OCI-LY7 (cell line): Measurements from ENCODE around the gene M1AP. TPM values are rescaled to one million over a fixed set of nuclear protein-coding genes. Genes with fewer than 3 reads are reported as not detected.

Source experiments
- BruUV-seq: library from RNA; stranded (reverse); fragments of 400-500 nt; replicated peaks from 2 replicates; lab custom pipeline; 2021; lab: Mats Ljungman, UMichigan
- CTCF ChIA-PET: fragments of 300-600 bp; sonication (Branson Sonifier 250); formaldehyde crosslinking; loops from one replicate; lab custom pipeline; 2022; ENCODE audit warnings: antibody characterized with exemption; ENCODE audit not compliant: unreplicated experiment; lab: Charles Lee
- POLR2A ChIA-PET: fragments of 300-600 bp; sonication (Branson Sonifier 250); formaldehyde crosslinking; loops from one replicate; lab custom pipeline; 2022; ENCODE audit warnings: antibody characterized with exemption; lab: Charles Lee
- DNase-seq: peaks from one replicate; pipeline ENCODE4 v3.0.0-alpha.2; 2015; ENCODE audit warnings: low spot score
- H2AFZ ChIP-seq: fragments of 200-600 bp; sonication (generic), shearing (Covaris generic); 2 replicates; pipeline ENCODE4 v1.6.1; 2014; ENCODE audit warnings: mild to moderate bottlenecking, antibody characterized with exemption, low read length, moderate library complexity
- H3K27ac ChIP-seq: fragments of 200-600 bp; sonication (generic); 2 replicates; pipeline ENCODE4 v1.5.1; 2014; ENCODE audit warnings: mixed run types, low read depth, mild to moderate bottlenecking, moderate library complexity, low read length, inconsistent platforms; ENCODE audit not compliant: poor library complexity, severe bottlenecking
- H3K36me3 ChIP-seq: fragments of 200-600 bp; sonication (generic); 2 replicates; pipeline ENCODE4 v1.6.1; 2014; ENCODE audit warnings: mild to moderate bottlenecking, antibody characterized with exemption, low read length, moderate library complexity, mixed read lengths; ENCODE audit not compliant: insufficient read depth
- H3K4me1 ChIP-seq: fragments of 200-600 bp; sonication (generic); 2 replicates; pipeline ENCODE4 v1.5.1; 2014; ENCODE audit warnings: mild to moderate bottlenecking, low read length; ENCODE audit not compliant: insufficient read depth, poor library complexity, severe bottlenecking
- H3K4me2 ChIP-seq: fragments of 200-600 bp; sonication (generic); 2 replicates; pipeline ENCODE4 v1.6.1; 2014; ENCODE audit warnings: mild to moderate bottlenecking, low read length
- H3K4me3 ChIP-seq: fragments of 200-600 bp; sonication (generic); 2 replicates; pipeline ENCODE4 v1.5.1; 2014; ENCODE audit warnings: mild to moderate bottlenecking, low read depth, low read length; ENCODE audit not compliant: poor library complexity, severe bottlenecking
- H3K79me2 ChIP-seq: fragments of 200-600 bp; sonication (generic); 2 replicates; pipeline ENCODE4 v1.6.1; 2016; ENCODE audit warnings: low read depth, mild to moderate bottlenecking, low read length, moderate library complexity, mixed read lengths; ENCODE audit not compliant: insufficient read depth
- H3K9me2 ChIP-seq: fragments of 200-600 bp; sonication (generic); 2 replicates; pipeline ENCODE4 v1.6.1; 2016; ENCODE audit warnings: mild to moderate bottlenecking, low read length, mixed read lengths; ENCODE audit not compliant: insufficient read depth
- H3K9me3 ChIP-seq: fragments of 200-600 bp; sonication (generic); 2 replicates; pipeline ENCODE4 v1.6.1; 2014; ENCODE audit warnings: mild to moderate bottlenecking, mixed run types, low read length, mixed read lengths
- H4K20me1 ChIP-seq: fragments of 200-600 bp; sonication (generic); 2 replicates; pipeline ENCODE4 v1.6.1; 2014; ENCODE audit warnings: mild to moderate bottlenecking, antibody characterized with exemption, low read length, moderate library complexity, mixed read lengths; ENCODE audit not compliant: insufficient read depth
- EZH2phosphoT487 ChIP-seq: fragments of 200-600 bp; sonication (generic); IDR thresholded peaks from 2 replicates; pipeline ENCODE4 v1.6.1; 2018; ENCODE audit warnings: low read depth, borderline replicate concordance, mild to moderate bottlenecking, mixed run types, antibody characterized with exemption, low read length, moderate library complexity, mixed read lengths
- intact Hi-C: fragments of 100-400 bp; cut with micrococcal nuclease; formaldehyde crosslinking; loops from one replicate; pipeline ENCODE4 v1.10.0; 2022; ENCODE audit not compliant: unreplicated experiment
- total RNA-seq, 2 experiments: library from RNA; depleted of rRNA in 1 of 2; stranded (reverse); fragments of >200 nt in 1 of 2; shearing (Covaris generic) in 1 of 2; gene quantifications; 2 replicates each; pipeline ENCODE4 v1.2.3, GENCODE V29; 2014 to 2022
- TF ChIP-seq, protein P1 (sequence below): fragments of 200-600 bp; sonication (generic); conservative IDR thresholded peaks from 2 replicates; pipeline ENCODE4 v1.5.1; 2014; ENCODE audit warnings: mild to moderate bottlenecking, antibody characterized with exemption, low read length, moderate library complexity, mixed read lengths

M1AP gene
- total RNA-seq, 2 experiments from 2014 or later: not detected

DNA sequence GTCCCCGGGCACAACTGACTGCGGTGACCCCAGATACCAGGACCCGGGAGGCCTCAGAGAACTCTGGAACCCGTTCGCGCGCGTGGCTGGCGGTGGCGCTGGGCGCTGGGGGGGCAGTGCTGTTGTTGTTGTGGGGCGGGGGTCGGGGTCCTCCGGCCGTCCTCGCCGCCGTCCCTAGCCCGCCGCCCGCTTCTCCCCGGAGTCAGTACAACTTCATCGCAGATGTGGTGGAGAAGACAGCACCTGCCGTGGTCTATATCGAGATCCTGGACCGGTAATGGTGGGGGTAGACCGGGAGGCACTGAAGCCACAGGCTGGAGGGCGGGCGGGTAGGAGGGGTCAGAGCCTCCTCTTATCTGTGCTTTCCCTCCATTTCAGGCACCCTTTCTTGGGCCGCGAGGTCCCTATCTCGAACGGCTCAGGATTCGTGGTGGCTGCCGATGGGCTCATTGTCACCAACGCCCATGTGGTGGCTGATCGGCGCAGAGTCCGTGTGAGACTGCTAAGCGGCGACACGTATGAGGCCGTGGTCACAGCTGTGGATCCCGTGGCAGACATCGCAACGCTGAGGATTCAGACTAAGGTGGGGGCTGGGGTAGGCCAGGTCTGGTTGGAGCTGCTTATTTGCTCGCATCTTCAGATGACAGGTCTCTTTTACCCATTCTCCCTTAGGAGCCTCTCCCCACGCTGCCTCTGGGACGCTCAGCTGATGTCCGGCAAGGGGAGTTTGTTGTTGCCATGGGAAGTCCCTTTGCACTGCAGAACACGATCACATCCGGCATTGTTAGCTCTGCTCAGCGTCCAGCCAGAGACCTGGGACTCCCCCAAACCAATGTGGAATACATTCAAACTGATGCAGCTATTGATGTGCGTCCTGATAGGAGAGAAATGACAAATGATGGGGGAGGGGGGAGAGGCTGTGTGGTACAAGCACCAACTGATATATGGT, 117.6 kb downstream of the M1AP start:
- DNase-seq: peak; percentile 60
- Histone ChIP-seq H3K9me2 (no peaks in the 10 kb centered on the region), H3K9me3 (no peaks in the 10 kb centered on the region), H4K20me1 (peaks cover 5% of the 10 kb centered on the region; the same call in 1 of the 2 replicates), H3K4me3 (peak overlapping the region; percentile 98), H3K79me2 (peaks cover 37% of the 10 kb centered on the region), H3K36me3 (peaks cover 64% of the 10 kb centered on the region), H3K4me2 (peak overlapping the region; percentile 85), H3K27ac (peak overlapping the region; percentile 67), H3K4me1 (peaks cover 33% of the 10 kb centered on the region), H2AFZ (peak overlapping the region; percentile 77)
- intact Hi-C loops: loop anchor here (1.0 kb wide), 1 partner anchor 57 kb away; no protein-coding TSS in a partner anchor
- ChIA-PET POLR2A (interaction anchor here (0.5 to 2.6 kb wide), 11 partner anchors 8 to 56 kb away, joined by 3 to 14 read pairs (median 4); partner anchors contain the start of genes CCDC142 and TTC31), CTCF (interaction anchor here (0.6 to 3.6 kb wide), 5 partner anchors 24 to 60 kb away, joined by 3 to 18 read pairs (median 4); partner anchors contain the start of genes CCDC142 and TTC31)
- no TSS peak for BruUV-seq
- TF ChIP-seq EZH2phosphoT487: no peak
- TF ChIP-seq, protein P1, sequence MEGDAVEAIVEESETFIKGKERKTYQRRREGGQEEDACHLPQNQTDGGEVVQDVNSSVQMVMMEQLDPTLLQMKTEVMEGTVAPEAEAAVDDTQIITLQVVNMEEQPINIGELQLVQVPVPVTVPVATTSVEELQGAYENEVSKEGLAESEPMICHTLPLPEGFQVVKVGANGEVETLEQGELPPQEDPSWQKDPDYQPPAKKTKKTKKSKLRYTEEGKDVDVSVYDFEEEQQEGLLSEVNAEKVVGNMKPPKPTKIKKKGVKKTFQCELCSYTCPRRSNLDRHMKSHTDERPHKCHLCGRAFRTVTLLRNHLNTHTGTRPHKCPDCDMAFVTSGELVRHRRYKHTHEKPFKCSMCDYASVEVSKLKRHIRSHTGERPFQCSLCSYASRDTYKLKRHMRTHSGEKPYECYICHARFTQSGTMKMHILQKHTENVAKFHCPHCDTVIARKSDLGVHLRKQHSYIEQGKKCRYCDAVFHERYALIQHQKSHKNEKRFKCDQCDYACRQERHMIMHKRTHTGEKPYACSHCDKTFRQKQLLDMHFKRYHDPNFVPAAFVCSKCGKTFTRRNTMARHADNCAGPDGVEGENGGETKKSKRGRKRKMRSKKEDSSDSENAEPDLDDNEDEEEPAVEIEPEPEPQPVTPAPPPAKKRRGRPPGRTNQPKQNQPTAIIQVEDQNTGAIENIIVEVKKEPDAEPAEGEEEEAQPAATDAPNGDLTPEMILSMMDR: no peak

DNA sequence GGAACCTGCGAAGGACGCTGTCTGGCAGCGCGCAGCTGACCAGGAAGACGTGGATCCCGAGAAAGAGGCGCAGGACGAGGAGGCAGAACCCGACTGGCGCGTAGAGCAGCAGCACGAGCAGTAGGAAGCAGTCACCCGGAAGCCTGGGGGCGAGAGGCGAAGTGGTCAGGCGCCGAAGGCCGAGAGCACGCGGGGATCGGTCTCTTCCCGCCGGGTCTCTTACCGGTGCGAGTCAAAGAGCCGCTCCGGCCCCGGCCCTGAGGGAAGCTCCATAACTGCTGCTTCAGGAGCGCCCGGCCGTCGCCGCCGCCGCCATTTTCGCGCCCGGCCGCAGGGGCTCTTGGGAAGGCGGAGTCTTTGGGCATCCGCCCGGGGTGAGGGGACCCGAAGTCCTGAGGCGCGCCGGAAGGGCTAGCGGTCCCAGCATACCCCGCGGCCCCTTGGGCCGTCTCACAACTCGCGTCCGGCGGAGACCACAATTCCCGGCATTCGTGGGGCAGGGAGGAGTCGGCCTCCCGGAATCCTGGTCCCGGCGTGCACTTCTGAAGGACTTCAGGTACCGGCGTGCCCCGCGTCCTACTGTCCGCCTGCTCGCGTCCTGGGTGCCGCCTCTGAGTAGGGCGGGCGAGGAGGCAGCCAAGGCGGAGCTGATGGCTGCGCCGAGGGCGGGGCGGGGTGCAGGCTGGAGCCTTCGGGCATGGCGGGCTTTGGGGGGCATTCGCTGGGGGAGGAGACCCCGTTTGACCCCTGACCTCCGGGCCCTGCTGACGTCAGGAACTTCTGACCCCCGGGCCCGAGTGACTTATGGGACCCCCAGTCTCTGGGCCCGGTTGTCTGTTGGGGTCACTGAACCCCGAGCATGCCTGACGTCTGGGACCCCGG, 118.5 kb downstream of the M1AP start, which contains the start of the genes AUP1 and HTRA2:
Gene AUP1, minus strand, starts transcription at position 350 of the 882 bp plus-strand sequence. Its CDS starts 77 bp downstream, at position 273.
Gene HTRA2, plus strand, starts transcription at position 577 of the 882 bp plus-strand sequence. Its CDS starts 74 bp downstream, at position 651.
- intact Hi-C loops: loop anchor here (1.0 kb wide), 5 partner anchors 22 to 108 kb away; partner anchors contain the start of genes C2orf81, PCGF1, TTC31 and WDR54
- Histone ChIP-seq H3K9me2 (no peaks in the 10 kb centered on the region), H4K20me1 (peaks cover 5% of the 10 kb centered on the region; the same call in 1 of the 2 replicates), H3K4me2 (peak within 1 kb of the TSS; percentile 95), H3K36me3 (peaks cover 70% of the 10 kb centered on the region), H3K9me3 (no peaks in the 10 kb centered on the region), H3K4me3 (peak within 1 kb of the TSS; percentile 98), H3K79me2 (peaks cover 37% of the 10 kb centered on the region), H2AFZ (peak within 1 kb of the TSS; percentile 77), H3K4me1 (peaks cover 33% of the 10 kb centered on the region), H3K27ac (peak within 1 kb of the TSS; percentile 67)
- POLR2A ChIA-PET: interaction anchor here (0.6 to 2.6 kb wide), 9 partner anchors 20 to 66 kb away, joined by 3 to 14 read pairs (median 4); partner anchors contain the start of genes CCDC142, MRPL53 and TTC31
- CTCF ChIA-PET: interaction anchor here (3.6 kb wide), 1 partner anchor 47 kb away, joined by 18 read pairs; the partner anchor contains the start of genes CCDC142 and TTC31
- peak; percentile 99 for DNase-seq
- TF ChIP-seq, protein P1: no peak
- no peak for TF ChIP-seq EZH2phosphoT487
- no TSS peak for BruUV-seq
